HepG2 (cell line): Measurements from ENCODE around the gene ELANE. TPM values are rescaled to one million over a fixed set of nuclear protein-coding genes. Genes with fewer than 3 reads are reported as not detected.
A peak's percentile ranks its signal among the peaks of the same experiment; 100 is the strongest.

Experiments used
- ATAC-seq: fragments of 200-7000 bp; cut with Tn5 transposase; 3 replicates; pipeline ENCODE4 v1.9.1; 2020; ENCODE audit warnings: mild to moderate bottlenecking, moderate library complexity
- BruUV-seq: library from RNA; stranded (reverse); fragments of 400-500 nt; replicated peaks from 2 replicates; lab custom pipeline; 2021; lab: Mats Ljungman, UMichigan
- CTCF ChIA-PET: fragments of 300-600 bp; formaldehyde crosslinking; extraction: SDS; loops from one replicate; lab custom pipeline; 2021; ENCODE audit warnings: low total read pairs, inconsistent platforms, low intra/inter-chr PET ratio; lab: Yijun Ruan, JAX
- POLR2A ChIA-PET: fragments of 350-600 bp; sonication (Branson Sonifier 250); formaldehyde crosslinking; loops from one replicate; lab custom pipeline; 2020; ENCODE audit warnings: antibody characterized with exemption, inconsistent platforms; lab: Yijun Ruan, JAX
- DNase-seq: peaks from one replicate; pipeline ENCODE4 v3.0.0-alpha.2; 2015; ENCODE audit warnings: low spot score
- FAIRE-seq: peaks from 3 replicates; lab custom pipeline; 2011; peaks lifted over from hg19 to GRCh38; lab: Jason Lieb, UNC
- H2AFZ ChIP-seq: one replicate; pipeline ENCODE4 v1.6.1; 2011; ENCODE audit warnings: low read length, inconsistent platforms
- H3K27ac ChIP-seq: fragments of 300-600 bp; 3 replicates; pipeline ENCODE4 v1.8.0; 2011; ENCODE audit warnings: mixed run types, mild to moderate bottlenecking, mixed read lengths, low read length, inconsistent platforms; ENCODE audit not compliant: insufficient read depth; ENCODE audit errors: extremely low read length
- H3K27me3 ChIP-seq, 2 experiments: fragments of 200-600 bp in 1 of 2; 2 replicates in 1 of 2; 3 replicates in 1 of 2; pipeline versions ENCODE4 v1.6.0 to v1.8.0; 2011; ENCODE audit warnings: low read length in 2 of 2, mild to moderate bottlenecking in 2 of 2, moderate library complexity in 2 of 2, inconsistent platforms in 1 of 2; ENCODE audit not compliant: insufficient read depth in 2 of 2, control insufficient read depth in 1 of 2
- H3K36me3 ChIP-seq, 2 experiments: fragments of 200-600 bp in 1 of 2; replicated peaks in 1 of 2; 2 replicates in 1 of 2; 3 replicates in 1 of 2; pipeline versions ENCODE4 v1.5.1 to v1.8.0; 2011; ENCODE audit warnings: low read length in 2 of 2, inconsistent platforms in 1 of 2; ENCODE audit not compliant: insufficient read depth in 2 of 2, control insufficient read depth in 1 of 2
- H3K4me1 ChIP-seq: 2 replicates; pipeline ENCODE4 v1.5.1; 2012; ENCODE audit warnings: low read length, inconsistent platforms; ENCODE audit not compliant: insufficient read depth
- H3K4me2 ChIP-seq: 2 replicates; pipeline ENCODE4 v1.6.0; 2011; ENCODE audit warnings: low read depth, low read length, inconsistent platforms
- H3K4me3 ChIP-seq, 3 experiments: fragments of 200-600 bp in 1 of 3; sonication (generic), shearing (Covaris generic) in 1 of 3; replicated peaks in 1 of 3; 2 replicates each; pipeline ENCODE4 v1.5.1; 2011 to 2016; ENCODE audit warnings: low read length in 3 of 3, inconsistent platforms in 2 of 3, low read depth in 2 of 3, mild to moderate bottlenecking in 2 of 3, control low read depth in 1 of 3, mixed read lengths in 1 of 3; ENCODE audit not compliant: insufficient read depth in 1 of 3
- H3K79me2 ChIP-seq: one replicate; pipeline ENCODE4 v1.6.1; 2011; ENCODE audit warnings: low read length, inconsistent platforms; ENCODE audit not compliant: insufficient read depth
- H3K9ac ChIP-seq: 2 replicates; pipeline ENCODE4 v1.6.0; 2011; ENCODE audit warnings: mild to moderate bottlenecking, low read depth, low read length, inconsistent platforms; ENCODE audit not compliant: insufficient read depth
- H3K9me3 ChIP-seq: 2 replicates; pipeline ENCODE4 v1.5.1; 2012; ENCODE audit warnings: mild to moderate bottlenecking, low read length
- H4K20me1 ChIP-seq: 2 replicates; pipeline ENCODE4 v1.6.0; 2011; ENCODE audit warnings: inconsistent platforms, mild to moderate bottlenecking, low read length, moderate library complexity; ENCODE audit not compliant: insufficient read depth
- AGO2 ChIP-seq: fragments of 200-400 bp; formaldehyde crosslinking; optimal IDR thresholded peaks from 2 replicates; pipeline ENCODE3; 2017; ENCODE audit warnings: mild to moderate bottlenecking, low read depth, low read length, moderate library complexity
- HNRNPL ChIP-seq: fragments of 200-400 bp; formaldehyde crosslinking; IDR thresholded peaks from 2 replicates; pipeline ENCODE4 v1.6.1; 2017; ENCODE audit warnings: mild to moderate bottlenecking, low read depth, low read length
- HOMEZ ChIP-seq: IDR thresholded peaks from 2 replicates; pipeline ENCODE4 v1.6.1; 2016; ENCODE audit warnings: low read depth
- RBFOX2 ChIP-seq: fragments of 200-400 bp; formaldehyde crosslinking; IDR thresholded peaks from 2 replicates; pipeline ENCODE4 v1.6.1; 2017; ENCODE audit warnings: low read depth, mild to moderate bottlenecking, low read length
- ZNF276 ChIP-seq: sonication (generic); formaldehyde crosslinking; IDR thresholded peaks from 2 replicates; pipeline ENCODE4 v1.4.0; 2020; ENCODE audit warnings: mild to moderate bottlenecking, low read depth, missing genetic modification reagents
- WGBS: methylation state at CpG from one replicate; pipeline ENCODE4 v1.1.6; 2017; ENCODE audit warnings: low lambda C conversion rate; 5-methylcytosine and 5-hydroxymethylcytosine counted together
- in situ Hi-C: cut with HindIII; loops from 2 replicates; pipeline ENCODE4 v1.10.0; 2017; ENCODE audit warnings: low pct_unique_long_range_greater_than_20kb; ENCODE audit not compliant: extremely low pct_ligation_motif_present
- intact Hi-C: fragments of 100-400 bp; cut with micrococcal nuclease; formaldehyde crosslinking; loops from one replicate; pipeline ENCODE4 v1.10.0; 2022; ENCODE audit not compliant: unreplicated experiment
- polyA plus RNA-seq, 8 experiments: library from polyadenylated mRNA; depleted of rRNA in 3 of 8; stranded (reverse) in 7 of 8; unstranded in 1 of 8; fragments of >200 nt; fragmentation: Illumina TruSeq in 4 of 8; extraction: Trizol in 4 of 8; gene quantifications; 2 replicates each; pipeline versions ENCODE4 v1.2.1 to v1.2.3, GENCODE V29; 2011 to 2016; ENCODE audit warnings: low read depth in 4 of 8, missing spikeins in 1 of 8, mixed read lengths in 1 of 8; ENCODE audit not compliant: insufficient read depth in 1 of 8
- total RNA-seq, 5 experiments: library from RNA; depleted of rRNA; stranded (reverse); fragments of >200 nt; fragmentation: Illumina TruSeq; extraction: Trizol; gene quantifications; 2 replicates each; pipeline ENCODE4 v1.2.3, GENCODE V29; 2016; ENCODE audit warnings: low read depth in 1 of 5

ELANE gene
- total and polyA plus RNA-seq, 2 of the 13 experiments (the other 11 are each of a cell fraction or from before 2014, with no cell fraction given), result not detected

GRCh38 chr19:873561-874041 is 21.5 kb downstream of the ELANE start:
- no peak overlapping the region for H3K4me2 ChIP-seq
- in situ Hi-C loops, result no loop called here
- no peaks in the 10 kb centered on the region for H3K4me1 ChIP-seq
- H3K27me3 ChIP-seq, result no peaks in the 10 kb centered on the region
- FAIRE-seq (no peak), ATAC-seq (no peak)
- H3K9me3 ChIP-seq, result no peaks in the 10 kb centered on the region
- H3K4me3 ChIP-seq, result no peak overlapping the region
- H3K36me3 ChIP-seq, result peaks cover under 1 to 5% of the 10 kb centered on the region in 2 experiments; a peak in 3 of 5 replicates
- no peak overlapping the region for H3K9ac ChIP-seq
- TF ChIP-seq HNRNPL (0 out of 2 replicates have a peak, but pooled peaks have one; percentile 36), ZNF276 (no peak), HOMEZ (no peak), AGO2 (peak; percentile 72), RBFOX2 (0 out of 2 replicates have a peak, but pooled peaks have one; percentile 15)
- TF ChIP-seq, all 625 proteins: peak for 3
- intact Hi-C loops, result no loop called here
- no TSS peak for BruUV-seq
- no peak for DNase-seq
- H3K27ac ChIP-seq, result no peak overlapping the region
- WGBS, result 95% methylated on average over 4 of the region's 22 CpGs
- no peak overlapping the region for H2AFZ ChIP-seq
- ChIA-PET CTCF (no interaction called here), POLR2A (no interaction called here)
- no peaks in the 10 kb centered on the region for H3K79me2 ChIP-seq
- no peaks in the 10 kb centered on the region for H4K20me1 ChIP-seq
